Stomach (tissue), 9 donors: ENCODE data around the gene AGBL4. TPM values are rescaled to one million over a fixed set of nuclear protein-coding genes. Genes with fewer than 3 reads are reported as not detected.

Source experiments
- DNase-seq, 2 donors: peaks; one replicate each; pipeline versions ENCODE4 v3.0.0 to v3.0.0-alpha.2; 2013 to 2019
- H3K27ac ChIP-seq, 5 donors: fragments of 200-600 bp in 4 of 5; sonication (generic) in 4 of 5; one replicate each; pipeline ENCODE4 v1.5.1; 2013 to 2019; ENCODE audit warnings: mild to moderate bottlenecking in 1 of 5, moderate library complexity in 1 of 5
- H3K27me3 ChIP-seq, 3 donors: fragments of 200-600 bp; sonication (generic); one replicate each; pipeline ENCODE4 v1.5.1; 2017 to 2019; ENCODE audit warnings: mixed run types in 1 of 3
- H3K36me3 ChIP-seq, 4 donors: fragments of 200-600 bp; sonication (generic); 1 replicate in 3 of 4; 2 replicates in 1 of 4; pipeline ENCODE4 v1.5.1; 2016 to 2019
- H3K4me1 ChIP-seq, 4 donors: fragments of 200-600 bp; sonication (generic); one replicate each; pipeline ENCODE4 v1.5.1; 2016 to 2019
- H3K4me3 ChIP-seq, 4 donors: fragments of 200-600 bp; sonication (generic) in 3 of 4; one replicate each; pipeline ENCODE4 v1.5.1; 2016 to 2019; ENCODE audit warnings: mild to moderate bottlenecking in 1 of 4
- H3K9me3 ChIP-seq, 4 donors: fragments of 200-600 bp; sonication (generic); one replicate each; pipeline ENCODE4 v1.5.1; 2016 to 2019
- CTCF ChIP-seq, 7 experiments: fragments of 450-650 bp in 4 of 7; fragments of 200-600 bp in 3 of 7; sonication (generic) in 3 of 7; IDR thresholded peaks; one replicate each; pipeline ENCODE4 v1.5.1; 2016 to 2019; ENCODE audit warnings: antibody characterized with exemption in 7 of 7, control low read depth in 2 of 7, mild to moderate bottlenecking in 1 of 7
- EP300 ChIP-seq: sonication (generic); formaldehyde crosslinking; IDR thresholded peaks from one replicate; pipeline ENCODE4 v1.6.1; 2017; ENCODE audit warnings: antibody characterized with exemption
- POLR2A ChIP-seq, 4 donors: fragments of 450-650 bp; IDR thresholded peaks; one replicate each; pipeline ENCODE4 v1.6.1; 2016; ENCODE audit warnings: antibody characterized with exemption in 4 of 4, control low read depth in 2 of 4, mild to moderate bottlenecking in 1 of 4, moderate library complexity in 1 of 4
- POLR2AphosphoS5 ChIP-seq, 3 donors: sonication (generic); formaldehyde crosslinking; IDR thresholded peaks; one replicate each; pipeline ENCODE4 v1.6.1; 2016; ENCODE audit warnings: antibody characterized with exemption in 3 of 3
- WGBS, 5 donors: extraction: QIAGEN DNeasy Blood & Tissue Kit in 3 of 5; methylation state at CpG; one replicate each; pipeline versions ENCODE4 v1.1.5 to v1.1.7; 2013 to 2018; 5-methylcytosine and 5-hydroxymethylcytosine counted together
- intact Hi-C: fragments of 100-400 bp; cut with DNase I; formaldehyde crosslinking; loops from one replicate; pipeline ENCODE4 v1.15.1; 2023; ENCODE audit warnings: low total_unique reads
- polyA plus RNA-seq, 3 donors: library from polyadenylated mRNA; stranded (reverse); fragments of 200-250 nt; gene quantifications; one replicate each; pipeline ENCODE4 v1.2.3, GENCODE V29; 2013
- total RNA-seq, 5 donors: library from RNA; depleted of rRNA; stranded (reverse); fragments of >200 nt; gene quantifications; one replicate each; pipeline versions ENCODE4 v1.1.0 to v1.2.3, GENCODE V29; 2014 to 2016
- donor health status: healthy with polysubstance abuse.
- donor health status: Bipolar disorder and iron deficiency.
- donor health status: healthy.

The AGBL4 gene
- total and polyA plus RNA-seq, 8 donors: 0.92 TPM; not detected in 7

- intact Hi-C loops: no loop called here
- DNase-seq: no peak
- H3K27me3 ChIP-seq: no peaks in the 10 kb centered on the region
- no peaks in the 10 kb centered on the region for H3K4me1 ChIP-seq
- H3K27ac ChIP-seq: no peak overlapping the region
- no peaks in the 10 kb centered on the region for H3K36me3 ChIP-seq
- no peak for TF ChIP-seq POLR2AphosphoS5 (IDR thresholded peaks at IDR 0.05)
- H3K9me3 ChIP-seq: no peaks in the 10 kb centered on the region
- no peak overlapping the region for H3K4me3 ChIP-seq
These were observed 1479.9 kb downstream of the AGBL4 start for GRCh38 chr1:48543854-48544253.

GRCh38 chr1:48540587-48540986 lies 1483.2 kb downstream of the AGBL4 start:
- H3K4me3 ChIP-seq: no peak overlapping the region
- no peak for TF ChIP-seq EP300
- no peak for TF ChIP-seq POLR2A (IDR thresholded peaks at IDR 0.05)
- no peak for TF ChIP-seq CTCF (IDR thresholded peaks at IDR 0.05)
- no peak for TF ChIP-seq POLR2AphosphoS5 (IDR thresholded peaks at IDR 0.05)
- H3K9me3 ChIP-seq: no peaks in the 10 kb centered on the region
- H3K36me3 ChIP-seq: no peaks in the 10 kb centered on the region
- WGBS, 5 donors: 22 to 42% (median 25%) methylated on average over 3 of the region's 3 CpGs
- H3K27ac ChIP-seq: no peak overlapping the region
- H3K27me3 ChIP-seq: no peaks in the 10 kb centered on the region
- H3K4me1 ChIP-seq: no peaks in the 10 kb centered on the region
- DNase-seq: no peak
- intact Hi-C loops: no loop called here

GRCh38 chr1:48536477-48536876 lies 1487.3 kb downstream of the AGBL4 start:
- TF ChIP-seq POLR2AphosphoS5 (IDR thresholded peaks at IDR 0.05): no peak
- TF ChIP-seq POLR2A (IDR thresholded peaks at IDR 0.05): no peak
- no peak for TF ChIP-seq EP300
- TF ChIP-seq CTCF (IDR thresholded peaks at IDR 0.05): no peak
- DNase-seq: no peak
- intact Hi-C loops: no loop called here
- Histone ChIP-seq H3K4me3 (no peak overlapping the region), H3K27ac (no peak overlapping the region), H3K4me1 (no peaks in the 10 kb centered on the region), H3K36me3 (no peaks in the 10 kb centered on the region), H3K9me3 (no peaks in the 10 kb centered on the region), H3K27me3 (peaks cover 0 to 3% (median 0%) of the 10 kb centered on the region in 3 donors)
- 55 to 77% (median 67%) methylated on average over 3 of the region's 3 CpGs for WGBS, 5 donors

GRCh38 chr1:48532976-48533375 lies 1490.8 kb downstream of the AGBL4 start:
- Histone ChIP-seq H3K27me3 (peaks cover 0 to 13% (median 0%) of the 10 kb centered on the region in 3 donors), H3K4me3 (no peak overlapping the region), H3K4me1 (no peaks in the 10 kb centered on the region), H3K27ac (no peak overlapping the region), H3K9me3 (no peaks in the 10 kb centered on the region), H3K36me3 (no peaks in the 10 kb centered on the region)
- DNase-seq: no peak
- TF ChIP-seq POLR2A (IDR thresholded peaks at IDR 0.05) (no peak), CTCF (IDR thresholded peaks at IDR 0.05) (no peak), EP300 (no peak), POLR2AphosphoS5 (IDR thresholded peaks at IDR 0.05) (no peak)
- intact Hi-C loops: no loop called here
- WGBS, 5 donors: 16 to 50% (median 37%) methylated on average over 1 of the region's 1 CpG

- DNase-seq: peak; percentile 69 to 93
- Histone ChIP-seq H3K9me3 (no peaks in the 10 kb centered on the region), H3K4me3 (no peak overlapping the region), H3K27ac (no peak overlapping the region), H3K36me3 (no peaks in the 10 kb centered on the region), H3K27me3 (peaks cover 0 to 13% (median 0%) of the 10 kb centered on the region in 3 donors), H3K4me1 (peaks cover 0 to 13% (median 7%) of the 10 kb centered on the region in 4 donors)
- WGBS, 5 donors: 0 to 10% (median 6%) methylated on average over 2 of the region's 2 CpGs
- TF ChIP-seq POLR2A (IDR thresholded peaks at IDR 0.05) (no peak), CTCF (IDR thresholded peaks at IDR 0.05) (peak in 5 of 7 experiments; percentile 16 to 41 (median 36))
- intact Hi-C loops: no loop called here
These were observed 1492.9 kb downstream of the AGBL4 start for GRCh38 chr1:48530727-48531351.
